Measurements from ENCODE around the gene SPOCK1. TPM values are rescaled to one million over a fixed set of nuclear protein-coding genes. Genes with fewer than 3 reads are reported as not detected.

Gene SPOCK1
- total RNA-seq, 1 experiment from 2014 or later, result 10.9 TPM

GRCh38 chr5:137071931-137072330 lies 427.2 kb downstream of the SPOCK1 start:
- no peaks in the 10 kb centered on the region for H3K23me2 ChIP-seq (ENCODE audit: insufficient read length, low read depth, low read length, poor library complexity, severe bottlenecking)
- H2BK12ac ChIP-seq (ENCODE audit: insufficient read length, low read depth, low read length), result no peak overlapping the region
- no peaks in the 10 kb centered on the region for H3K9me3 ChIP-seq (ENCODE audit: control insufficient read depth, low read depth, low read length)
- Mint-ChIP-seq H3K9me3 (no peaks in the 10 kb centered on the region), H3K4me1 (peaks cover 28 to 29% of the 10 kb centered on the region in 2 experiments), H3K27ac (no peak overlapping the region), H3K4me3 (no peak overlapping the region), H3K27me3 (ENCODE audit: low read depth) (no peaks in the 10 kb centered on the region), H3K36me3 (ENCODE audit: insufficient read depth in 1 of 3, low read depth in 3 of 3) (no peaks in the 10 kb centered on the region)
- peaks cover 8% of the 10 kb centered on the region; the same call in 1 of the 2 replicates for H3K4me1 ChIP-seq (ENCODE audit: insufficient read depth, low read length)
- TF ChIP-seq CTCF (conservative IDR thresholded peaks at IDR 0.05), result no peak
- H3K79me2 ChIP-seq (ENCODE audit: insufficient read depth, low read length), result no peaks in the 10 kb centered on the region
- H3K79me1 ChIP-seq (ENCODE audit: insufficient read depth, low read depth, low read length, poor library complexity, severe bottlenecking), result no peaks in the 10 kb centered on the region
- no peak overlapping the region for H2AFZ ChIP-seq (ENCODE audit: low read length)
- WGBS (ENCODE audit: extremely low coverage, insufficient read length, low lambda C conversion rate), result no CpG with 5 or more reads among the region's 2 CpGs
- no peak overlapping the region for H3K56ac ChIP-seq (ENCODE audit: insufficient read length, low read depth, low read length)
- no peak overlapping the region for H2BK120ac ChIP-seq (ENCODE audit: low read depth, low read length, poor library complexity, severe bottlenecking)
- H4K20me1 ChIP-seq (ENCODE audit: control insufficient read depth, insufficient read depth, insufficient read length), result no peaks in the 10 kb centered on the region
- no peak overlapping the region for H4K8ac ChIP-seq (replicated peaks; ENCODE audit: insufficient read length, low read depth, low read length)
- no peak overlapping the region for H2BK5ac ChIP-seq (ENCODE audit: insufficient read length, low read length)
- no peak overlapping the region for H3K23ac ChIP-seq (ENCODE audit: insufficient read length, low read depth, low read length)
- H3K4me2 ChIP-seq (ENCODE audit: insufficient read depth, insufficient read length, low read length), result no peak overlapping the region
- no peak overlapping the region for H3K14ac ChIP-seq (ENCODE audit: insufficient read depth, low read length)
- H3K27ac ChIP-seq (ENCODE audit: insufficient read length, low read depth, low read length), result no peak overlapping the region
- no peak overlapping the region for H4K5ac ChIP-seq (ENCODE audit: insufficient read length, low read depth, low read length)
- H3K4ac ChIP-seq (ENCODE audit: low read depth, low read length), result no peak overlapping the region
- no peak overlapping the region for H3T11ph ChIP-seq (ENCODE audit: low read length)
- no peak for DNase-seq
- H3K18ac ChIP-seq (ENCODE audit: insufficient read length, low read depth, low read length), result no peak overlapping the region
- H2BK20ac ChIP-seq (ENCODE audit: low read depth, low read length, poor library complexity, severe bottlenecking), result no peak overlapping the region
- H2AK5ac ChIP-seq (ENCODE audit: insufficient read length, low read length), result no peak overlapping the region
- no peak overlapping the region for H3K9ac ChIP-seq (ENCODE audit: extremely low read depth, insufficient read length, low read length)
- H4K91ac ChIP-seq (ENCODE audit: insufficient read length, low read depth, low read length), result no peak overlapping the region
- no peaks in the 10 kb centered on the region for H3K27me3 ChIP-seq (ENCODE audit: insufficient read depth, low read length)
- H2BK15ac ChIP-seq (ENCODE audit: low read depth, low read length), result no peak overlapping the region

Data from H9 (cell line).